Stimulated activated CD4-positive, alpha-beta T cell treated with anti-CD3 and anti-CD28 coated beads, TNF-alpha, amount 100 ng/mL, for 48 hours (primary cell): ENCODE data around the gene AATK.

Experiments used
- DNase-seq, 3 donors: peaks; one replicate each; pipeline ENCODE4 v3.0.0-alpha.2; 2020; ENCODE audit warnings: low read depth in 3 of 3

Gene AATK, protein sequence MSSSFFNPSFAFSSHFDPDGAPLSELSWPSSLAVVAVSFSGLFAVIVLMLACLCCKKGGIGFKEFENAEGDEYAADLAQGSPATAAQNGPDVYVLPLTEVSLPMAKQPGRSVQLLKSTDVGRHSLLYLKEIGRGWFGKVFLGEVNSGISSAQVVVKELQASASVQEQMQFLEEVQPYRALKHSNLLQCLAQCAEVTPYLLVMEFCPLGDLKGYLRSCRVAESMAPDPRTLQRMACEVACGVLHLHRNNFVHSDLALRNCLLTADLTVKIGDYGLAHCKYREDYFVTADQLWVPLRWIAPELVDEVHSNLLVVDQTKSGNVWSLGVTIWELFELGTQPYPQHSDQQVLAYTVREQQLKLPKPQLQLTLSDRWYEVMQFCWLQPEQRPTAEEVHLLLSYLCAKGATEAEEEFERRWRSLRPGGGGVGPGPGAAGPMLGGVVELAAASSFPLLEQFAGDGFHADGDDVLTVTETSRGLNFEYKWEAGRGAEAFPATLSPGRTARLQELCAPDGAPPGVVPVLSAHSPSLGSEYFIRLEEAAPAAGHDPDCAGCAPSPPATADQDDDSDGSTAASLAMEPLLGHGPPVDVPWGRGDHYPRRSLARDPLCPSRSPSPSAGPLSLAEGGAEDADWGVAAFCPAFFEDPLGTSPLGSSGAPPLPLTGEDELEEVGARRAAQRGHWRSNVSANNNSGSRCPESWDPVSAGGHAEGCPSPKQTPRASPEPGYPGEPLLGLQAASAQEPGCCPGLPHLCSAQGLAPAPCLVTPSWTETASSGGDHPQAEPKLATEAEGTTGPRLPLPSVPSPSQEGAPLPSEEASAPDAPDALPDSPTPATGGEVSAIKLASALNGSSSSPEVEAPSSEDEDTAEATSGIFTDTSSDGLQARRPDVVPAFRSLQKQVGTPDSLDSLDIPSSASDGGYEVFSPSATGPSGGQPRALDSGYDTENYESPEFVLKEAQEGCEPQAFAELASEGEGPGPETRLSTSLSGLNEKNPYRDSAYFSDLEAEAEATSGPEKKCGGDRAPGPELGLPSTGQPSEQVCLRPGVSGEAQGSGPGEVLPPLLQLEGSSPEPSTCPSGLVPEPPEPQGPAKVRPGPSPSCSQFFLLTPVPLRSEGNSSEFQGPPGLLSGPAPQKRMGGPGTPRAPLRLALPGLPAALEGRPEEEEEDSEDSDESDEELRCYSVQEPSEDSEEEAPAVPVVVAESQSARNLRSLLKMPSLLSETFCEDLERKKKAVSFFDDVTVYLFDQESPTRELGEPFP (N-terminal part only)

DNA sequence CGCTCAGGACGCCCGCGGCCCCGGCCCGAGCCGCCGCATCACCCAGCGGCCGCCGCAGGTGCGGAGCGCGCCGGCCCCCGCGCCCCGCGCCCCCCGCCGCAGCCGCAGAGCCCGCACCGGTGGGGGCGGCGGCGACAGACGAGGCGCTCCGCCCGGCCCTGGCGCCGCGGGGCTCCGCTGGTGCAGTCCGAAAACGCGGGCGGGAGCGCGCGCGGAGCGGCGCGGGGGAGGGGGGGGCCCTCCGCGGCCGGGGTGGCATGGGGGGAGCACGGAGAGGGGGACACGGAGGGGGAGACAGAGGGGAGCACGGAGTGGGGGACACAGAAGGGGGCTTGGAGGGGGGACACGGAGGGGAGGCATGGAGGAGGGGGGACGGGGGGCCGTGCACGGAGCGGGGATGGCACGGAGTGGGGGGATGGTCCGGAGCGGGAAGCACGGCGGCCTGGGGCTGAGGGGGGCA is at the start of gene AATK:
TSS of gene AATK (minus strand) at position 189 of the 460 bp plus-strand sequence. CDS start 229 bp downstream, outside the sequence.
- DNase-seq, result no peak

DNA sequence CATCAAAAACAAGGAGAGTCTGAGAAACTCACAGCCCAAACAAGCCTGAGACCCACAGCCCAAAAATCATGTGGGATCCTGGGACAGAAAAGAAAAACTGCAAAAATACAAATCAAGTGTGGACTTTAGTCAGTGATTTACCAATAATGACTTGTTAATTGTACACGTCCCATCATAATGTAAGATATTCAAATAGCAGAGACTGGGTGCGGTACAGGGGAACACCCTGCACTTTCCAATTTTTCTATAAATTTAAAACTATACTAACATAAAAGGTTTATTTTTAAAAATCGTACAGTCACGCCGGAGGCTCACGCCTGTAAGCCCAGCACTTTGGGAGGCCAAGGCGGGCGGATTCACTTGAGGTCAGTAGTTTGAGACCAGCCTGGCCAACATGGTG is 48.0 kb upstream of the AATK start:
- no peak for DNase-seq

- no peak for DNase-seq
These were observed 46.3 kb upstream of the AATK start for GRCh38 chr17:81212365-81212764.

DNA sequence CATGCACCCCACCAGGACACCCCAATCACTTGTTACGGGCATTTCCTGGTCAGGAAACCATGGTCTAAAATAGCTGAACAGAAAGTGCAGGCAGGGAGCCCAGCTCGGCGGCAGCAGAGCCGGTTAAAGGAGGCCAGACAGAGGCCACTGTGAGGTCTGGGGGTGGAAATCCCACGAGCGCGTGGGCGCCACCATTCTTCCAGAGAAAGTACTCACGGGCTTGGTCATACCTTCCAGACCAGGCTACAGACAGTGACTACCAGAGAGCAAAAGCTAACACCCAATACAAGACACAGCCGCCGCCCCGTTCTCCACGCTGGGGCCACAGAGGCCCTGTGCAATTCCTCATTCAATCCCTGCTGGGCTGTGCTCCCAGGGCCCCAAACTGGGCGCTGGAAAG is 44.8 kb upstream of the AATK start:
- DNase-seq, result no peak

GRCh38 chr17:81210466-81210865 is 44.4 kb upstream of the AATK start:
- no peak for DNase-seq

GRCh38 chr17:81209141-81209540 is 43.1 kb upstream of the AATK start:
- DNase-seq, result no peak

DNA sequence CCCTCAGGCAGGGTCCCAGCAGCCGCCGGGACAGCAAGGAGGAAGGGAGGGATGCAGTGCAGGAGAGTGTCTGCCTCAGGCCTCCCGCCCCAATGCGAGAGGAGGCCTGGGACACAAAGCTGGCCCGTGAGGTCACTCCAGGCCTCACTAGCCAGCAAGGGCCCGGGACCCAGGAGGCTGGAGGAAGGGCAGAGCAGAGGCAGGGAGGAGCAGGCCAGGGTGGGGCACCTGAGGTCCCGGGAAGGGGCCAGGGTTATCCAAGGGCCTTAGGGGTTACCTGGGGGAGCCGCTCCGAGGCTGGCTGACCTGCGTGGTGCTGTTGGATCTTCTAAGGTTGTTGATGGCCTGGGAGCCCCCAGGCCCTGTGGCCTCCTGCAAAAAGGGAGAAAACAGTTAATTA is 42.6 kb upstream of the AATK start:
- no peak for DNase-seq

DNA sequence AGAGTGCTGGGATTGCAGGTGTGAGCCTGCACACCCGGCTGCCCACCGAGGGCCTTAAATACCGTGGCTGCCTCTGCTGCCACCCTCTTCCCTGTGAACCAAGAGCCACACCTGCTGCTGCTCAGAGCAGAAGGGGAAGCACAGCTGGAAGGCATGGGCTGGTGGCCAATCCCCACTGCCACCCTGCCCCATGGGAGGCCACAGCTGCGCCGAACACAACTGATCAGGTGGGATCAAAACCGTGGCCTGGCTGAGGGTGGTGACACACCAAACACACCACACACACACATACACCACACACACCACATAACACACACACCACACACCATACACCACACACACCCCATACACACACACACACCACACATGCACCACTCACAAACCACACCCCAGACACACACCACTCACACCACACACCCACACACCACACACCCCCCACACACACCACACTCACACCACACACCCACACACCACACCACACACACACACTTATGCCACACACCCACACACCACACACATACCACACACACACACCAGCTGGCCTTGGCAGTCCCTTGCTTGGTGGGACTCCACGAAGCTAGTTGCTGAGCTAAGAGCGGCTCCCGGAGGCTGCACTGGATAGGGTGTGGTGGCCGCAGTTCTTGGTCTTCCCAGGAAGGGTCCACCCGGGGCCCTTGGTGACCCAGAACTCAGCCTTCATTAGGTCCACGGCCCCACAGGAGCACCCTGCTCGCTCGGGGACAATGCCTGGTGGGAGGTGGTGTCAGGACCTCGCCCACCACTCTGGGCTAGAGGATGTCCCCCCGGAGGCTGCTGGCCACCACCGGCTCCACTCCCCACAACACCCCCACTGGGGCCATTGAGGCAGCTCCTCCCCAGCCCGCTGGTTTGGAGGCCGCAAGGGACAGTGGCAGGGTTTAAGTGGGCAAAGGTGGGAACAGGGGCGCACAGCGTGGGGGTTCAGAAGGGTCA is 41.9 kb upstream of the AATK start:
- DNase-seq, result no peak

DNA sequence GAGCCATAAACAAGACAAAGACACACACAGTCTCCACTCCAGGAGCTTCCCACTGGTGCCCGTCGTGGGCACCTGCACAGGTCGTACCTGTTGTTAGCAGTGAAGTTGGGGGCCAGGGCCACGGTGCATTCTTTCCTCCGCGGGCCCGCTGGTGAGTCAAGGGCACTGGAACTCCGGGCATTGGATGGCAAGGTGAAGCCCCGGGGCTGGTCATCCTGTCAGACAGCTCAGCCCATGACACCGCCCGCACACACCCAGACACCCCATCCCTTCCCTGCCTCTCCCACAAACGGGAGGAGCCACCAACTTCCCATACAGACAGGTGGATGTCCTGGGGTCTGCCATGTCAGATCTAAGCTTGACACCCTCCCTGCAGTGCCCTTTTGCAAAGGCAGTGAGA is 40.6 kb upstream of the AATK start:
- no peak for DNase-seq

DNA sequence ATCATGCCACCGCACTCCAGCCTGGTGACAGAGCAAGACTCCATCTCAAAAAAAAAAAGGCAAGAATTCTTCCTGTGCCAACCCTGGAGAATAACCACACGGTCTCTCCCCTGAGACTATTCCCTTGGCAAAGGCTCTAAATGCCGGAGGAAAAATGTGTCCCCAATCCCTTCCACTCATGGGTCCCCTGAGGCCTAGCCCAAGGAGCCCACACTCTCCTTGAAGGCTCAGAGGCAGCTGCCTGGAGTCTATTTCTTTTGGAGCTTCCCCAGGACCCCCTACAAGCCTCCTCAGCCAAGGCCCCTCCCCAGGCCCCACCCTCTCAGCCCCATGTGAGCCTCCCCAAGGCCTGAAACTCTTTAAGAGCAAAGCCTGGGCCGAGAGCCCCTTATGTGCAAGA is 40.1 kb upstream of the AATK start:
- no peak for DNase-seq

DNA sequence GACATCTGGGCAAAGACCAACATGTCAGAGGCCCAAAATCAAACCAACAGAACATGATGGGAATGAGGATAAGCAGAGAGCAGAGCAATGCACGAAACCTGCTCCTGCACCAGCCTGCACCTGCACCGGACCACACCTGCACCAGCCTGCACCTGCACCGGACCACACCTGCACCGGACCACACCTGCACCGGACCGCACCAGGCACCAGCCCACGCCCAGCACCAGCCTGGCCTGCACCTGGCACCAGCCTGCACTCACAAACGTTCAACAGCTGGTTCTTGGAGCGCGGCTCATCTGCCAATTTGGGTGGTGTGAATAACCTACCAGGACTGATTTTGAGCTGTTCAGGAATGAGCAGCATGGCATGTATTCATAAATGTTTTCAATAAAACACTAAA is 38.6 kb upstream of the AATK start:
- no peak for DNase-seq

GRCh38 chr17:81203136-81203535 is 37.1 kb upstream of the AATK start:
- DNase-seq, result no peak

DNA sequence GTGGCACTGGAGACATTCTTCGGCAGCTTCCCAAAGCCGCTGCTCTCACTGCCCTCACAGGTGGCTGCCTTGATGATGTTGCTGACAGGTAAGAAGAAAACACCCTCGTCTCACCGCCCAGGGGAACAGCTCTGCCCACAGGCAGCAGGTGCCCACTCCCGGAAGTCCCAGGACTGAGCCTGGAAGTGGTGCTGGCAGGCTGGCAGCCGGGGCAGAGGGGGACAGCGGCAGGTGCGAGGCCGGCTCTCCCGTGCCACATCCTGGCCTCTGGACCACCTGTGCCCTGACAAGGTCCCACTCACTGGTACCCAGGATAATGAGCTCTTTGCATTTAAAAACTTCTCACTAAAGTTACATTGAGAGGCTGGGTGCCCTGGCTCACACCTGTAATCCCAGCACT is 36.3 kb upstream of the AATK start:
- DNase-seq, result no peak

GRCh38 chr17:81200695-81201580 is 34.9 kb upstream of the AATK start:
- peak in 1 of 3 donors; percentile 18 for DNase-seq

DNA sequence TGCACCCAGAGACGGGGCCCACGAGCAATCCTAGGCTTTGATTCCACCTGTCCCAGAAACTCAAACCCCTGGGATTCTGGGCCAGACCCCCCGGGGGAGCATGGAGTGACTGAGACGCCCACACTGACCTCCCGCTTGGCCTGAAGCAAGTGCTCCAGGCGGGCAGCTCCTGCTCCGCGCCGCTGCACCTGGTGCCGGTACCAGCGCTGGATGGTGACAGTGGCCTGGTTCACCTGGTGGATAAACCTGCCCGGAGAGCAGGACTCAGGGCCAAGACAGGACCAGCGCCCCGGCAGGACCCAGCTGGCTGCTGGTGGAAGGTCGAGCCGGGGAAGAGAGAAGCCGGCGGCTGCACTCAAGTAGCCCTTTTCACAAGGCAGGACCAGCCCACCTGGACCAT is 34.2 kb upstream of the AATK start:
- DNase-seq, result no peak

DNA sequence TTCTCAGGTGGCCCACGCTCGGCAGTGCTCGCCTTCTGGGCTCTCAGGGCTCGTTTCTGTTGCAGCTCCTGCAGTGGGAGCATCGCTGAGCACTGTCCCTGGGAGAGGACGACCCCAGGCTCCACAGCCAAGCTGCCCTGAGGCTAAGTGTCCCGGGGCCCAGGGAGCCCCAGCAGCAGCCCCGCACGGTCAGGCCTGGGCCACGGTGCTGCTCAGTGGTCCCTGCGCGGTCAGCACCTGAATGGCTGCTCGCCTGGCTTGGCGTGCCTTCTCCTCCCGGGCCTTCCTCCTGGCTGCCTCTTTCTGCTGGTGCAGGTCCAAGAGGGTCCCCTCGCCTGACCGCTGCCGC is 33.4 kb upstream of the AATK start:
- no peak for DNase-seq

GRCh38 chr17:81198826-81199481 is 32.9 kb upstream of the AATK start:
- DNase-seq, result no peak

DNA sequence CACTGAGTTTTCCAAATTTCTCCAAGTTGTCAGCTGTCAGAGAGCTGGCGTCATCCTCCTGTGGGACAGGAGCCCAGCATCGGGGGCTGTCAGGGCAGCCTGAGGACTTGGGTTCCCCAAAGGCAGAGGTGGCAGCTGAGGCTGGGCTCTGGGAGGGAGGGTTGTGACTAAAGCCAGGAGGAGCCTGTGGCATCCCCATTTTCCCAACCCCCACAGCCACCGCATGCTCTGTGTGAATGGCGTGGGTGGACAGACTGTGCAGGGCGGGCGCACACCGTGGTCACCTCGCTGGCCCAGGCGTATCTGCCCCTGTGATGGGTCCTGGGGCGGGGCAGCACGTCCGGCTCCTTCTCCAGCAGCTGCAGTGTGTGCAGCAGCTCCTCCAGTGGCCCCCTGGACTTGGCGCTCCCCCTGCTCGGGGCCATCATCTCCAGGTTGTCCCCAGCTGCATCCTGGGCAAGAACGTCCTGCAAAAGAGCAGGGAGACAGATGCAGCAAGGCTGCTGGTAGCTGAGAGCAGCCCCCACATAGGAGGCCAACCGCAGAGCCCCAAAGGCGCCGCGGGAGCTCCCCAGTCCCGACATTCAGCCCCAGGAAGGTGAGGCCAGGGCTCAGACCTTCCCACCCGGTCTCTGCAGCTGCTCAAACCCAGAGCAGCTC is 31.9 kb upstream of the AATK start:
- no peak for DNase-seq

- DNase-seq, result no peak
These were observed 31.4 kb upstream of the AATK start for GRCh38 chr17:81197409-81197795.
